Measurements from ENCODE around the gene CDK19. TPM values are rescaled to one million over a fixed set of nuclear protein-coding genes. Genes with fewer than 3 reads are reported as not detected.
A peak's percentile ranks its signal among the peaks of the same experiment; 100 is the strongest.

The CDK19 gene
- total RNA-seq, 1 experiment from 2014 or later = 7.0 TPM

GRCh38 chr6:110636781-110637180 is 178.5 kb downstream of the CDK19 start:
- Histone ChIP-seq H2AK5ac (ENCODE audit: insufficient read length, low read length) (no peak overlapping the region), H3K4me1 (ENCODE audit: insufficient read depth, low read length) (no peaks in the 10 kb centered on the region), H4K91ac (ENCODE audit: insufficient read length, low read depth, low read length) (no peak overlapping the region), H3K4me2 (ENCODE audit: insufficient read depth, insufficient read length, low read length) (no peak overlapping the region), H2BK5ac (ENCODE audit: insufficient read length, low read length) (no peak overlapping the region), H3T11ph (ENCODE audit: low read length) (no peak overlapping the region), H3K27ac (ENCODE audit: insufficient read length, low read depth, low read length) (no peak overlapping the region), H2BK20ac (ENCODE audit: low read depth, low read length, poor library complexity, severe bottlenecking) (no peak overlapping the region), H4K5ac (ENCODE audit: insufficient read length, low read depth, low read length) (no peak overlapping the region), H3K9me3 (ENCODE audit: control insufficient read depth, low read depth, low read length) (no peaks in the 10 kb centered on the region), H2BK120ac (ENCODE audit: low read depth, low read length, poor library complexity, severe bottlenecking) (no peak overlapping the region), H3K79me1 (ENCODE audit: insufficient read depth, low read depth, low read length, poor library complexity, severe bottlenecking) (no peaks in the 10 kb centered on the region), H3K9ac (ENCODE audit: extremely low read depth, insufficient read length, low read length) (no peak overlapping the region), H3K23me2 (ENCODE audit: insufficient read length, low read depth, low read length, poor library complexity, severe bottlenecking) (no peaks in the 10 kb centered on the region), H4K8ac (replicated peaks; ENCODE audit: insufficient read length, low read depth, low read length) (no peak overlapping the region), H3K14ac (ENCODE audit: insufficient read depth, low read length) (no peak overlapping the region), H3K56ac (ENCODE audit: insufficient read length, low read depth, low read length) (no peak overlapping the region), H3K23ac (ENCODE audit: insufficient read length, low read depth, low read length) (no peak overlapping the region), H3K18ac (ENCODE audit: insufficient read length, low read depth, low read length) (no peak overlapping the region), H3K27me3 (ENCODE audit: insufficient read depth, low read length) (no peaks in the 10 kb centered on the region), H2BK15ac (ENCODE audit: low read depth, low read length) (no peak overlapping the region), H3K4ac (ENCODE audit: low read depth, low read length) (no peak overlapping the region), H2BK12ac (ENCODE audit: insufficient read length, low read depth, low read length) (no peak overlapping the region), H4K20me1 (ENCODE audit: control insufficient read depth, insufficient read depth, insufficient read length) (no peaks in the 10 kb centered on the region), H2AFZ (ENCODE audit: low read length) (no peak overlapping the region), H3K79me2 (ENCODE audit: insufficient read depth, low read length) (no peaks in the 10 kb centered on the region)
- Mint-ChIP-seq H3K9me3 (no peaks in the 10 kb centered on the region), H3K4me1 (peaks cover 4 to 5% of the 10 kb centered on the region in 2 experiments), H3K27me3 (ENCODE audit: low read depth) (no peaks in the 10 kb centered on the region), H3K27ac (peak overlapping the region in 1 of 3 experiments; percentile 19; a peak in 1 of 7 replicates), H3K4me3 (no peak overlapping the region; a peak in 1 of 5 replicates), H3K36me3 (ENCODE audit: insufficient read depth in 1 of 3, low read depth in 3 of 3) (no peaks in the 10 kb centered on the region; a peak in 1 of 7 replicates)
- no peak for DNase-seq
- TF ChIP-seq CTCF (conservative IDR thresholded peaks at IDR 0.05) = no peak
- 100% methylated on average over 1 of the region's 2 CpGs for WGBS (ENCODE audit: extremely low coverage, insufficient read length, low lambda C conversion rate)

All from H9 (cell line).